GM18505 (cell line): ENCODE results near the gene NOTCH4.

ENCODE experiments used
- ATAC-seq: cut with Tn5 transposase; IDR thresholded peaks from one replicate; pipeline ENCODE4 v1.9.1; 2021; ENCODE audit not compliant: unreplicated experiment
- POLR2A ChIP-seq: IDR thresholded peaks from 4 replicates; pipeline ENCODE4 v1.6.1; 2011; ENCODE audit warnings: borderline replicate concordance; ENCODE audit not compliant: insufficient read depth, insufficient read length; ENCODE audit errors: extremely low read depth

The NOTCH4 gene

GRCh38 chr6:32154514-32155161 is 69.2 kb downstream of the NOTCH4 start:
- no peak for TF ChIP-seq POLR2A
- no peak for ATAC-seq

GRCh38 chr6:32153564-32154513 is 70.0 kb downstream of the NOTCH4 start, which contains the start of gene PPT2:
Gene PPT2, plus strand, starts transcription at chr6:32154141. Its CDS starts 454 bp downstream, at chr6:32154595.
- no peak for ATAC-seq
- TF ChIP-seq POLR2A, result no peak

GRCh38 chr6:32152769-32153563 is 70.9 kb downstream of the NOTCH4 start:
- no peak for ATAC-seq
- no peak for TF ChIP-seq POLR2A

- no peak for ATAC-seq
- no peak for TF ChIP-seq POLR2A
These were observed 71.8 kb downstream of the NOTCH4 start, which contains the start of gene PRRT1 for GRCh38 chr6:32151863-32152768. Gene PRRT1, minus strand, starts transcription at chr6:32151939. Its CDS starts 112 bp downstream, at chr6:32151827.

- TF ChIP-seq POLR2A, result no peak
- no peak for ATAC-seq
These were observed 72.5 kb downstream of the NOTCH4 start for GRCh38 chr6:32151181-32151862.

GRCh38 chr6:32149932-32150870 is 73.7 kb downstream of the NOTCH4 start:
- no peak for TF ChIP-seq POLR2A
- no peak for ATAC-seq

- TF ChIP-seq POLR2A, result no peak
- no peak for ATAC-seq
These were observed 74.6 kb downstream of the NOTCH4 start for GRCh38 chr6:32149092-32149755.

GRCh38 chr6:32148289-32149091 is 75.4 kb downstream of the NOTCH4 start:
- ATAC-seq, result no peak
- no peak for TF ChIP-seq POLR2A

GRCh38 chr6:32147401-32148132 is 76.3 kb downstream of the NOTCH4 start:
- no peak for ATAC-seq
- no peak for TF ChIP-seq POLR2A

GRCh38 chr6:32146687-32147086 is 77.2 kb downstream of the NOTCH4 start:
- TF ChIP-seq POLR2A, result no peak
- ATAC-seq, result no peak
